ENCODE measurements around the gene LRRK2. TPM values are rescaled to one million over a fixed set of nuclear protein-coding genes. Genes with fewer than 3 reads are reported as not detected.

The LRRK2 gene
- total and polyA plus RNA-seq, 10 of the 15 experiments (the other 5 are each of a cell fraction or from before 2014, with no cell fraction given): 0.80 to 32.6 (median 1.4) TPM

- TF ChIP-seq NKRF (conservative IDR thresholded peaks at IDR 0.05) (no peak), CREM (IDR thresholded peaks at IDR 0.05; ENCODE audit: low read depth) (peak; percentile 61; the same call in 1 of the 2 replicates), JUND (IDR thresholded peaks at IDR 0.05; ENCODE audit: low read depth, low read length) (0 out of 2 replicates have a peak, but pooled peaks have one; percentile 56), CHD1 (IDR thresholded peaks at IDR 0.05; ENCODE audit: low read depth, low read length) (no peak), ZBTB33 (IDR thresholded peaks at IDR 0.05) (no peak), SMAD1 (IDR thresholded peaks at IDR 0.05; ENCODE audit: low read depth, partially characterized antibody) (no peak), RFX5 (IDR thresholded peaks at IDR 0.05; ENCODE audit: low read depth, low read length) (no peak), BACH1 (IDR thresholded peaks at IDR 0.05; ENCODE audit: borderline replicate concordance) (peak; percentile 92; the same call in 1 of the 2 replicates), EZH2 (IDR thresholded peaks at IDR 0.05; ENCODE audit: borderline replicate concordance, control insufficient read depth, low read depth, low read length) (no peak), ZNF687 (IDR thresholded peaks at IDR 0.05) (peak; percentile 48; the same call in 1 of the 2 replicates), CREB1 (IDR thresholded peaks at IDR 0.05; ENCODE audit: low read depth) (no peak), HDGF (IDR thresholded peaks at IDR 0.05) (no peak), RB1 (IDR thresholded peaks at IDR 0.05; ENCODE audit: borderline replicate concordance) (no peak), E2F4 (IDR thresholded peaks at IDR 0.05; ENCODE audit: low read depth, low read length) (no peak), BCL11A (IDR thresholded peaks at IDR 0.05; ENCODE audit: low read depth, low read length) (peak; percentile 97), USF1 (IDR thresholded peaks at IDR 0.05; ENCODE audit: borderline replicate concordance, extremely low read length, insufficient read depth, low read depth, low read length) (no peak), YY1 (IDR thresholded peaks at IDR 0.05; ENCODE audit: low read depth, low read length) (0 out of 2 replicates have a peak, but pooled peaks have one; percentile 11), BHLHE40 (IDR thresholded peaks at IDR 0.05; ENCODE audit: borderline replicate concordance in 1 of 2, low read depth in 2 of 2, low read length in 1 of 2) (peak; percentile 71 to 82; a peak in 2 of 4 replicates), TCF3 (IDR thresholded peaks at IDR 0.05; ENCODE audit: borderline replicate concordance, insufficient read depth, low read depth, low read length) (no peak), ESRRA (IDR thresholded peaks at IDR 0.05; ENCODE audit: low read length) (0 out of 2 replicates have a peak, but pooled peaks have one; percentile 31)
These were observed 1.3 kb downstream of the LRRK2 start (continued) for GRCh38 chr12:40225984-40226602.
